RWPE1 (cell line): ENCODE measurements around the gene TRAPPC5.

Source experiments
- CTCF ChIA-PET: fragments of 350-600 bp; sonication (Branson Sonifier 250); formaldehyde crosslinking; extraction: SDS; loops from one replicate; lab custom pipeline; 2021; lab: Yijun Ruan, JAX
- POLR2A ChIA-PET: fragments of 400-600 bp; formaldehyde crosslinking; extraction: SDS; loops from one replicate; lab custom pipeline; 2020; ENCODE audit warnings: antibody characterized with exemption; ENCODE audit not compliant: low non-redundant PET; lab: Yijun Ruan, JAX
- DNase-seq: peaks from one replicate; pipeline ENCODE4 v3.0.0; 2012; ENCODE audit warnings: low spot score
- H3K27ac ChIP-seq: fragments of 450-650 bp; 2 replicates; pipeline ENCODE4 v1.5.1; 2017
- CTCF ChIP-seq: fragments of 450-650 bp; conservative IDR thresholded peaks from 2 replicates; pipeline ENCODE4 v1.5.1; 2017; ENCODE audit warnings: low read depth, mild to moderate bottlenecking

Gene TRAPPC5

GRCh38 chr19:7706955-7707456 is 26.4 kb downstream of the TRAPPC5 start:
- no peak overlapping the region for H3K27ac ChIP-seq
- ChIA-PET POLR2A (no interaction called here), CTCF (interaction anchor here (1.0 kb wide), 1 partner anchor 26 kb away, joined by 3 read pairs; the partner anchor contains the start of gene TRAPPC5)

GRCh38 chr19:7709932-7710460 is 29.4 kb downstream of the TRAPPC5 start:
- ChIA-PET CTCF (no interaction called here), POLR2A (no interaction called here)
- TF ChIP-seq CTCF: no peak
- H3K27ac ChIP-seq: no peak overlapping the region
- no peak for DNase-seq

More at GRCh38 chr19:7706955-7707456, 26.4 kb downstream of the TRAPPC5 start:
- TF ChIP-seq CTCF: no peak
- DNase-seq: no peak

- no peak for TF ChIP-seq CTCF
- H3K27ac ChIP-seq: no peak overlapping the region
- POLR2A ChIA-PET: no interaction called here
- CTCF ChIA-PET: no interaction called here
- DNase-seq: no peak
Observed at GRCh38 chr19:7710616-7711015, 30.0 kb downstream of the TRAPPC5 start.

GRCh38 chr19:7715671-7716070 is 35.0 kb downstream of the TRAPPC5 start:
- POLR2A ChIA-PET: no interaction called here
- CTCF ChIA-PET: interaction anchor here (0.6 to 0.7 kb wide), 2 partner anchors 9 to 18 kb away, joined by 3 to 9 read pairs; no protein-coding TSS in a partner anchor
- H3K27ac ChIP-seq: no peak overlapping the region
- no peak for TF ChIP-seq CTCF
- no peak for DNase-seq

GRCh38 chr19:7716762-7717161 is 36.1 kb downstream of the TRAPPC5 start:
- no peak overlapping the region for H3K27ac ChIP-seq
- ChIA-PET POLR2A (no interaction called here), CTCF (interaction anchor here (0.8 kb wide), 1 partner anchor 192 kb away, joined by 3 read pairs; no protein-coding TSS in a partner anchor)
- no peak for DNase-seq
- no peak for TF ChIP-seq CTCF

GRCh38 chr19:7718668-7719067 is 38.0 kb downstream of the TRAPPC5 start:
- CTCF ChIA-PET: no interaction called here

More at GRCh38 chr19:7718668-7719067, 38.0 kb downstream of the TRAPPC5 start:
- POLR2A ChIA-PET: no interaction called here
- DNase-seq: no peak
- TF ChIP-seq CTCF: no peak
- H3K27ac ChIP-seq: no peak overlapping the region
